Measurements from ENCODE around the gene ACKR3. TPM values are rescaled to one million over a fixed set of nuclear protein-coding genes. Genes with fewer than 3 reads are reported as not detected.
A peak's percentile ranks its signal among the peaks of the same experiment; 100 is the strongest.

Gene ACKR3
- total and polyA plus RNA-seq, 3 donors from 2014 or later, result 22.8 to 52.8 (median 35.5) TPM

GRCh38 chr2:236526455-236527158, 43.0 kb upstream of the ACKR3 start:
- Histone ChIP-seq H3K4me3 (no peak overlapping the region), H3K36me3 (ENCODE audit: low read depth, missing control alignments) (no peaks in the 10 kb centered on the region), H3K9me3 (no peaks in the 10 kb centered on the region), H3K4me1 (no peaks in the 10 kb centered on the region), H3K27me3 (no peaks in the 10 kb centered on the region), H3K27ac (no peak overlapping the region)
- TF ChIP-seq CTCF (IDR thresholded peaks at IDR 0.05), result no peak
- no peak for TF ChIP-seq POLR2A (IDR thresholded peaks at IDR 0.05)
- no peak for DNase-seq
- intact Hi-C loops (cut with DNase I; ENCODE audit: low total_unique reads), result no loop called here
- 81 to 87% methylated on average over 14 of the region's 14 CpGs for WGBS, 2 donors

GRCh38 chr2:236527159-236527630, 42.4 kb upstream of the ACKR3 start:
- Histone ChIP-seq H3K27me3 (no peaks in the 10 kb centered on the region), H3K9me3 (no peaks in the 10 kb centered on the region), H3K4me3 (no peak overlapping the region), H3K27ac (no peak overlapping the region), H3K36me3 (ENCODE audit: low read depth, missing control alignments) (no peaks in the 10 kb centered on the region), H3K4me1 (no peaks in the 10 kb centered on the region)
- intact Hi-C loops (cut with DNase I; ENCODE audit: low total_unique reads), result no loop called here
- WGBS, 2 donors, result 70 to 76% methylated on average over 9 of the region's 9 CpGs
- TF ChIP-seq POLR2A (IDR thresholded peaks at IDR 0.05) (no peak), CTCF (IDR thresholded peaks at IDR 0.05) (no peak)
- DNase-seq, result no peak

- Histone ChIP-seq H3K4me1 (no peaks in the 10 kb centered on the region), H3K27ac (peak overlapping the region; percentile 46 to 52), H3K36me3 (ENCODE audit: low read depth, missing control alignments) (no peaks in the 10 kb centered on the region), H3K9me3 (no peaks in the 10 kb centered on the region), H3K27me3 (no peaks in the 10 kb centered on the region), H3K4me3 (no peak overlapping the region)
- no peak for TF ChIP-seq CTCF (IDR thresholded peaks at IDR 0.05)
- TF ChIP-seq POLR2A (IDR thresholded peaks at IDR 0.05), result no peak
- 23 to 28% methylated on average over 4 of the region's 4 CpGs for WGBS, 2 donors
- intact Hi-C loops (cut with DNase I; ENCODE audit: low total_unique reads), result no loop called here
- peak; percentile 69 for DNase-seq
Measured at GRCh38 chr2:236529606-236530005, 40.0 kb upstream of the ACKR3 start.

GRCh38 chr2:236530512-236530911, 39.1 kb upstream of the ACKR3 start:
- 37 to 39% methylated on average over 1 of the region's 1 CpG for WGBS, 2 donors

More at GRCh38 chr2:236530512-236530911, 39.1 kb upstream of the ACKR3 start:
- TF ChIP-seq POLR2A (IDR thresholded peaks at IDR 0.05) (no peak), CTCF (IDR thresholded peaks at IDR 0.05) (no peak)
- Histone ChIP-seq H3K4me3 (no peak overlapping the region), H3K27ac (no peak overlapping the region), H3K4me1 (no peaks in the 10 kb centered on the region), H3K36me3 (ENCODE audit: low read depth, missing control alignments) (no peaks in the 10 kb centered on the region), H3K9me3 (no peaks in the 10 kb centered on the region), H3K27me3 (no peaks in the 10 kb centered on the region)
- intact Hi-C loops (cut with DNase I; ENCODE audit: low total_unique reads), result no loop called here
- no peak for DNase-seq

All from testis (tissue), 3 donors.